Measurements from ENCODE around the gene IFT81.
"Not testable (repeated sequence)": the region's sequence is repeated elsewhere in the genome, so short reads cannot be mapped to it uniquely, and the experiment has no call there.

Gene IFT81

GRCh38 chr12:110248096-110248447, 123.9 kb downstream of the IFT81 start:
- DNase-seq: no peak

GRCh38 chr12:110249105-110249504, 124.9 kb downstream of the IFT81 start:
- DNase-seq: no peak

- DNase-seq: no peak
Observed at GRCh38 chr12:110249716-110250225, 125.6 kb downstream of the IFT81 start.

- DNase-seq: no peak
Observed at GRCh38 chr12:110251381-110251780, 127.2 kb downstream of the IFT81 start.

- no peak for DNase-seq
Observed at GRCh38 chr12:110252716-110253115, 128.6 kb downstream of the IFT81 start.

- DNase-seq: no peak
Observed at GRCh38 chr12:110253176-110253575, 129.0 kb downstream of the IFT81 start.

- DNase-seq: no peak
Observed at GRCh38 chr12:110254971-110255540, 130.9 kb downstream of the IFT81 start.

GRCh38 chr12:110255890-110256456, 131.8 kb downstream of the IFT81 start:
- not testable (repeated sequence) for DNase-seq

GRCh38 chr12:110256780-110257431, 132.7 kb downstream of the IFT81 start:
- no peak for DNase-seq

GRCh38 chr12:110258466-110258865, 134.3 kb downstream of the IFT81 start:
- no peak for DNase-seq

- no peak for DNase-seq
Observed at GRCh38 chr12:110262442-110263388, 138.6 kb downstream of the IFT81 start.

- DNase-seq: no peak
Observed at GRCh38 chr12:110266381-110266960, 142.3 kb downstream of the IFT81 start.

- no peak for DNase-seq
Observed at GRCh38 chr12:110266980-110267620, 142.9 kb downstream of the IFT81 start.

All from activated CD4-positive, alpha-beta T cell treated with anti-CD3 and anti-CD28 coated beads, Interleukin-2, Interleukin-6, amounts not matched to agents 100 ng/mL and 50 ng/mL, durations not matched to agents 16 hours and 8 hours (primary cell).